K562 (cell line): Measurements from ENCODE around the gene CXXC1. TPM values are rescaled to one million over a fixed set of nuclear protein-coding genes. Genes with fewer than 3 reads are reported as not detected.

Experiments
- BCL6 ChIP-seq: fragments of 250-450 bp; sonication (Bioruptor Pico); IDR thresholded peaks from 2 replicates; pipeline ENCODE4 v1.4.0; 2020
- CXXC5 ChIP-seq: fragments of 250-450 bp; sonication (Bioruptor Pico); IDR thresholded peaks from 2 replicates; pipeline ENCODE4 v1.8.0; 2022; ENCODE audit warnings: inconsistent platforms, mild to moderate bottlenecking, moderate library complexity
- ELF2 ChIP-seq: fragments of 250-450 bp; sonication (Bioruptor Pico); IDR thresholded peaks from 2 replicates; pipeline ENCODE4 v1.5.0; 2021; ENCODE audit warnings: mild to moderate bottlenecking
- FOXK2 ChIP-seq, 2 experiments: fragments of 450-650 bp; IDR thresholded peaks in 1 of 2; conservative IDR thresholded peaks in 1 of 2; 2 replicates each; pipeline ENCODE4 v1.6.1; 2016; ENCODE audit warnings: low read depth in 2 of 2, mild to moderate bottlenecking in 1 of 2
- KLF6 ChIP-seq: fragments of 250-450 bp; sonication (Bioruptor Pico); IDR thresholded peaks from 2 replicates; pipeline ENCODE4 v1.4.0; 2020; ENCODE audit warnings: mild to moderate bottlenecking, moderate library complexity, borderline replicate concordance
- MAFK ChIP-seq: IDR thresholded peaks from 2 replicates; pipeline ENCODE4 v1.6.1; 2011; ENCODE audit warnings: low read length, improper control_type of control experiment
- NR2C1 ChIP-seq, 2 experiments: fragments of 450-650 bp; IDR thresholded peaks; 2 replicates each; pipeline ENCODE4 v1.6.1; 2017; ENCODE audit warnings: mild to moderate bottlenecking in 2 of 2, antibody characterized with exemption in 1 of 2, inconsistent platforms in 1 of 2, missing compliant biosample characterization in 1 of 2, missing genetic modification characterization in 1 of 2
- POLR2G ChIP-seq: fragments of 200-400 bp; formaldehyde crosslinking; IDR thresholded peaks from 2 replicates; pipeline ENCODE4 v1.6.1; 2017; ENCODE audit warnings: low read depth, mild to moderate bottlenecking, antibody characterized with exemption, low read length, moderate library complexity
- POLR3G ChIP-seq: IDR thresholded peaks from 2 replicates; pipeline ENCODE4 v1.6.1; 2011; ENCODE audit not compliant: insufficient read length, insufficient replicate concordance; ENCODE audit errors: extremely low read depth
- RBBP5 ChIP-seq: fragments of 200-600 bp; sonication (generic); IDR thresholded peaks from 2 replicates; pipeline ENCODE4 v1.6.1; 2012; ENCODE audit warnings: borderline replicate concordance, mild to moderate bottlenecking, low read length, control low read depth, inconsistent platforms; ENCODE audit not compliant: insufficient read depth, poor library complexity, severe bottlenecking
- SETDB1 ChIP-seq: IDR thresholded peaks from one replicate; pipeline ENCODE4 v1.6.1; 2012; ENCODE audit warnings: low read length, control low read depth, inconsistent platforms
- SIX5 ChIP-seq, 2 experiments: IDR thresholded peaks; 2 replicates each; pipeline ENCODE4 v1.6.1; 2011; ENCODE audit warnings: low read length in 2 of 2, borderline replicate concordance in 1 of 2, low read depth in 1 of 2, mild to moderate bottlenecking in 1 of 2, moderate library complexity in 1 of 2; ENCODE audit not compliant: insufficient read depth in 1 of 2
- SMARCC2 ChIP-seq: fragments of 450-650 bp; IDR thresholded peaks from 2 replicates; pipeline ENCODE4 v1.6.1; 2017; ENCODE audit warnings: antibody characterized with exemption, moderate library complexity, mild to moderate bottlenecking, low read depth
- SP2 ChIP-seq: IDR thresholded peaks from 2 replicates; pipeline ENCODE4 v1.6.1; 2011; ENCODE audit warnings: mild to moderate bottlenecking, low read depth, low read length, moderate library complexity; ENCODE audit not compliant: poor library complexity, severe bottlenecking; ENCODE audit errors: extremely low read depth
- ZNF311 ChIP-seq: fragments of 250-450 bp; sonication (Bioruptor Pico); IDR thresholded peaks from 2 replicates; pipeline ENCODE4 v1.4.0; 2020; ENCODE audit warnings: mild to moderate bottlenecking, moderate library complexity
- polyA plus RNA-seq, 8 experiments: library from polyadenylated mRNA; depleted of rRNA in 4 of 8; stranded (reverse) in 5 of 8; unstranded in 3 of 8; fragments of >200 nt; fragmentation: Nextera tagmentation in 2 of 8; fragmentation: Illumina TruSeq in 1 of 8; extraction: Ambion mirVana in 2 of 8; extraction: Trizol in 1 of 8; gene quantifications; 2 replicates each; pipeline versions ENCODE4 v1.2.1 to v1.2.3, GENCODE V29; 2011 to 2014; ENCODE audit warnings: inconsistent platforms in 1 of 8, missing spikeins in 1 of 8
- total RNA-seq, 7 experiments: library from RNA; depleted of rRNA in 6 of 7; stranded (reverse); fragments of >200 nt in 6 of 7; fragmentation: Illumina TruSeq in 2 of 7; extraction: Trizol in 2 of 7; gene quantifications; 2 replicates each; pipeline versions ENCODE4 v1.2.1 to v1.2.3, GENCODE V29; 2011 to 2021; ENCODE audit warnings: low replicate concordance in 1 of 7
- TF ChIP-seq, protein P1 (sequence below), 3 experiments: fragments of 200-800 bp in 1 of 3; fragments of 250-450 bp in 1 of 3; fragments of 450-650 bp in 1 of 3; sonication (Bioruptor Pico) in 1 of 3; sonication (Bioruptor generic) in 1 of 3; formaldehyde crosslinking in 1 of 3; IDR thresholded peaks; 2 replicates each; pipeline versions ENCODE4 v1.6.1 to v1.8.0; 2016 to 2022; ENCODE audit warnings: mild to moderate bottlenecking in 2 of 3, missing genetic modification characterization in 2 of 3, missing compliant biosample characterization in 1 of 3, moderate library complexity in 1 of 3
- TF ChIP-seq, protein P2 (sequence below): conservative IDR thresholded peaks from 2 replicates; pipeline ENCODE4 v1.6.1; 2011; ENCODE audit warnings: low read depth, mild to moderate bottlenecking, low read length; ENCODE audit not compliant: control insufficient read depth
- TF ChIP-seq, protein P3 (sequence below), 2 experiments: IDR thresholded peaks; 2 replicates each; pipeline ENCODE4 v1.6.1; 2012; ENCODE audit warnings: improper control_type of control experiment in 2 of 2, low read depth in 2 of 2, low read length in 2 of 2, borderline replicate concordance in 1 of 2

The CXXC1 gene
- total and polyA plus RNA-seq, 9 of the 15 experiments (the other 6 are each of a cell fraction or from before 2014, with no cell fraction given): 3.4 to 81.0 (median 34.1) TPM

DNA sequence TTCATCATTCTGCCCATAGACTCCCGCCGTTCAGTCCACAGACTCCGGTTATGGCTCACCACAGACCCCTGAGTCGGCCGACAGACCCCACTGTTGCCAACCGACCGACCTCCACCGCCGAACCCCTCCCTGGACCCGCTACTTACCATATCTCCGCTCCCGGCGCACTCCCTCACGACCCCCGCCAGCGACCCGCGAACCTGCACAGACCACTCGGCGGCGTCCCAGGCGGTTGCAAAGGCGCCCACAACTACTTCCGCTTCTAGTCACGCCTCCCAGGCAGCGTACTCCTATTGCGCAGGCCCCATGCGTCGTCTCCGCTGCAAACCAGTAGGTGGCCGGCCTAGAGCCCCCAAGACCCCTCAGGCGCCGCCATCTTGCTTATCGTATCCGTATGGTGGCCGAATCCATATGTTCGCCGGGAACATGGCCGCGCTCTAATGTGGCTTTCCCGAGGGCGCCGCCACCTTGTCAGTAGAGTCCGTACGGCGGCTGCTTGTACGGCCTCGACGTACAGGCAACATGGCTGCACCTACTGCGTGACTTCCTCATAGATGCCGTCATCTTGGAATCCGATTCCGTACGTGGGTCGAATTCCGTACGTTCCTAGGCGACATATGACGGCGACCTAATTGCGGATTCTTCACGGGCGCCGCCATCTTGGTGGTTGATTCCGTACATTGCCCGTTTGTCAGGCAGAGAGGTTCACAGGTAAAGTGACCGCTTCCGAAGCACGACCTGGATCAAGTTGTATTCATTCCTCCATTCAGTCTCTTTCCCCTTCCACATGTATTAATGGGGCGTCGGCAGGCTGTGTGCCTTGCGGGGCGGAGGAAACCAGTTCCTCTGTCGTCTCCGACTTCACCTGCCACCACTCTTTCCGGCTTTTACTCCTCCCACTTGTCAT is at the start of gene CXXC1 (continued):
- TF ChIP-seq, protein P1, sequence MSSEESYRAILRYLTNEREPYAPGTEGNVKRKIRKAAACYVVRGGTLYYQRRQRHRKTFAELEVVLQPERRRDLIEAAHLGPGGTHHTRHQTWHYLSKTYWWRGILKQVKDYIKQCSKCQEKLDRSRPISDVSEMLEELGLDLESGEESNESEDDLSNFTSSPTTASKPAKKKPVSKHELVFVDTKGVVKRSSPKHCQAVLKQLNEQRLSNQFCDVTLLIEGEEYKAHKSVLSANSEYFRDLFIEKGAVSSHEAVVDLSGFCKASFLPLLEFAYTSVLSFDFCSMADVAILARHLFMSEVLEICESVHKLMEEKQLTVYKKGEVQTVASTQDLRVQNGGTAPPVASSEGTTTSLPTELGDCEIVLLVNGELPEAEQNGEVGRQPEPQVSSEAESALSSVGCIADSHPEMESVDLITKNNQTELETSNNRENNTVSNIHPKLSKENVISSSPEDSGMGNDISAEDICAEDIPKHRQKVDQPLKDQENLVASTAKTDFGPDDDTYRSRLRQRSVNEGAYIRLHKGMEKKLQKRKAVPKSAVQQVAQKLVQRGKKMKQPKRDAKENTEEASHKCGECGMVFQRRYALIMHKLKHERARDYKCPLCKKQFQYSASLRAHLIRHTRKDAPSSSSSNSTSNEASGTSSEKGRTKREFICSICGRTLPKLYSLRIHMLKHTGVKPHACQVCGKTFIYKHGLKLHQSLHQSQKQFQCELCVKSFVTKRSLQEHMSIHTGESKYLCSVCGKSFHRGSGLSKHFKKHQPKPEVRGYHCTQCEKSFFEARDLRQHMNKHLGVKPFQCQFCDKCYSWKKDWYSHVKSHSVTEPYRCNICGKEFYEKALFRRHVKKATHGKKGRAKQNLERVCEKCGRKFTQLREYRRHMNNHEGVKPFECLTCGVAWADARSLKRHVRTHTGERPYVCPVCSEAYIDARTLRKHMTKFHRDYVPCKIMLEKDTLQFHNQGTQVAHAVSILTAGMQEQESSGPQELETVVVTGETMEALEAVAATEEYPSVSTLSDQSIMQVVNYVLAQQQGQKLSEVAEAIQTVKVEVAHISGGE (CRISPR knock-in tag; IDR thresholded peaks at IDR 0.05): peak in 1 of 3 experiments; percentile 92; a peak in 2 of 6 replicates
- TF ChIP-seq MAFK (no peak), BCL6 (CRISPR knock-in tag) (peak; percentile 89), POLR3G (no peak), NR2C1 (IDR thresholded peaks at IDR 0.05) (peak; percentile 95), NR2C1 (tag; IDR thresholded peaks at IDR 0.05) (peak; percentile 97), SMARCC2 (no peak), SETDB1 (peak; percentile 69), SIX5 (IDR thresholded peaks at IDR 0.05; ENCODE audit: borderline replicate concordance in 1 of 2, insufficient read depth in 1 of 2, low read depth in 1 of 2, low read length in 2 of 2) (peak; percentile 69 to 74; a peak in 2 of 4 replicates), ELF2 (CRISPR knock-in tag) (peak; percentile 88), RBBP5 (peak; percentile 51), POLR2G (peak; percentile 82), KLF6 (CRISPR knock-in tag) (peak; percentile 84; the same call in 1 of the 2 replicates), CXXC5 (CRISPR knock-in tag) (peak; percentile 89), SP2 (no peak), FOXK2 (conservative IDR thresholded peaks at IDR 0.05 in 1 of 2, IDR thresholded peaks at IDR 0.05 in 1 of 2; ENCODE audit: low read depth in 2 of 2) (peak; percentile 35 to 54; a peak in 1 of 4 replicates), ZNF311 (CRISPR knock-in tag) (0 out of 2 replicates have a peak, but pooled peaks have one; percentile 66)
- TF ChIP-seq, protein P2, sequence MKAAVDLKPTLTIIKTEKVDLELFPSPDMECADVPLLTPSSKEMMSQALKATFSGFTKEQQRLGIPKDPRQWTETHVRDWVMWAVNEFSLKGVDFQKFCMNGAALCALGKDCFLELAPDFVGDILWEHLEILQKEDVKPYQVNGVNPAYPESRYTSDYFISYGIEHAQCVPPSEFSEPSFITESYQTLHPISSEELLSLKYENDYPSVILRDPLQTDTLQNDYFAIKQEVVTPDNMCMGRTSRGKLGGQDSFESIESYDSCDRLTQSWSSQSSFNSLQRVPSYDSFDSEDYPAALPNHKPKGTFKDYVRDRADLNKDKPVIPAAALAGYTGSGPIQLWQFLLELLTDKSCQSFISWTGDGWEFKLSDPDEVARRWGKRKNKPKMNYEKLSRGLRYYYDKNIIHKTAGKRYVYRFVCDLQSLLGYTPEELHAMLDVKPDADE: peak; percentile 99
- TF ChIP-seq, protein P3, sequence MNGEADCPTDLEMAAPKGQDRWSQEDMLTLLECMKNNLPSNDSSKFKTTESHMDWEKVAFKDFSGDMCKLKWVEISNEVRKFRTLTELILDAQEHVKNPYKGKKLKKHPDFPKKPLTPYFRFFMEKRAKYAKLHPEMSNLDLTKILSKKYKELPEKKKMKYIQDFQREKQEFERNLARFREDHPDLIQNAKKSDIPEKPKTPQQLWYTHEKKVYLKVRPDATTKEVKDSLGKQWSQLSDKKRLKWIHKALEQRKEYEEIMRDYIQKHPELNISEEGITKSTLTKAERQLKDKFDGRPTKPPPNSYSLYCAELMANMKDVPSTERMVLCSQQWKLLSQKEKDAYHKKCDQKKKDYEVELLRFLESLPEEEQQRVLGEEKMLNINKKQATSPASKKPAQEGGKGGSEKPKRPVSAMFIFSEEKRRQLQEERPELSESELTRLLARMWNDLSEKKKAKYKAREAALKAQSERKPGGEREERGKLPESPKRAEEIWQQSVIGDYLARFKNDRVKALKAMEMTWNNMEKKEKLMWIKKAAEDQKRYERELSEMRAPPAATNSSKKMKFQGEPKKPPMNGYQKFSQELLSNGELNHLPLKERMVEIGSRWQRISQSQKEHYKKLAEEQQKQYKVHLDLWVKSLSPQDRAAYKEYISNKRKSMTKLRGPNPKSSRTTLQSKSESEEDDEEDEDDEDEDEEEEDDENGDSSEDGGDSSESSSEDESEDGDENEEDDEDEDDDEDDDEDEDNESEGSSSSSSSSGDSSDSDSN (IDR thresholded peaks at IDR 0.05; ENCODE audit: borderline replicate concordance in 1 of 2, low read depth in 2 of 2, low read length in 2 of 2): no peak
